G401 (cell line): Measurements from ENCODE around the gene RABEPK. TPM values are rescaled to one million over a fixed set of nuclear protein-coding genes. Genes with fewer than 3 reads are reported as not detected.

ENCODE experiments used
- DNase-seq: peaks from one replicate; pipeline ENCODE4 v3.0.0-alpha.2; 2015; ENCODE audit warnings: low spot score
- in situ Hi-C: cut with HindIII; loops from 2 replicates; pipeline ENCODE4 v1.10.0; 2016; ENCODE audit warnings: low sequenced_read_pairs, mixed read lengths
- total RNA-seq: library from RNA; depleted of rRNA; stranded (reverse); fragments of >200 nt; shearing (Covaris generic); gene quantifications from 2 replicates; pipeline ENCODE4 v1.2.3, GENCODE V29; 2014; rRNA removed

RABEPK gene
- total RNA-seq, 1 experiment from 2014 or later = 59.2 TPM

DNA sequence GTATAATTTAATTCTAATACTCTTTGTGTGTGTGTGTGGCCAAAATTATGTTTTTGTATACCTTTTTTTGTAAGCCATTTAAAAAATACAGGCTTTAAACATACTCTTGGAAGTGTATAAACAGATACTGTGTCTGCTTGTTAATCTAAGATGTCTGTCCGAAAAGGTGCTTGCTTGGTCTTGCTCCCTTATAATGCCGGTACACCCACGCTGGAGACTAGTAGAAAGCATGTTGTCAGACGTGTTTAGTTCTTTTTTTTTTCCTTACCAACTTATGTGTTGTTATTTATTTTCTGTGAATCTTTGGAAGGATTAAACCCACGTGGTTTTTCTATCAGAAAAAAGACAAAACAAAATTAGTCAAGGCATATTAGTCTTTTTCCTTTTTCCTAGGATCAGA, 70.7 kb downstream of the RABEPK start:
- in situ Hi-C loops = no loop called here

DNA sequence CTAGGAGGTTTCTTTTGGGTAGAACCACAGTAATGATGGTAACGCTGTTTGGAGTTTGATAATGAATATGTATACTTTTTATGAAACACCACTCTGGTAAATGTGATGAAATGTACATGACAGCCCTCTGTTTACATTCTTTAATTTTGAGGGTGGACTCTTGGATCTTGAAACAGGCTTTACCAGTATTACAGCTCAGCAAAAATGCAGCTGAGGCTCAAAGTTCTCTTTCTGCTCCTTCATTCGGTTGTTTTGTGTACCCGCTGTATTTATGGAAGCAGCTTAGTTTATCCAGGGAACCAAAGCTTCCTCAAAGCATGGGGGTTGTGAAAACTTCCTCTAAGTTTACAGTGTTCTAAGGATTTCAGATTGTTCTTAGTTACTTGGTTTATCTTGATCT, 72.4 kb downstream of the RABEPK start:
- in situ Hi-C loops = no loop called here
- DNase-seq = no peak

More for the DNA sequence above, 70.7 kb downstream of the RABEPK start:
- no peak for DNase-seq

DNA sequence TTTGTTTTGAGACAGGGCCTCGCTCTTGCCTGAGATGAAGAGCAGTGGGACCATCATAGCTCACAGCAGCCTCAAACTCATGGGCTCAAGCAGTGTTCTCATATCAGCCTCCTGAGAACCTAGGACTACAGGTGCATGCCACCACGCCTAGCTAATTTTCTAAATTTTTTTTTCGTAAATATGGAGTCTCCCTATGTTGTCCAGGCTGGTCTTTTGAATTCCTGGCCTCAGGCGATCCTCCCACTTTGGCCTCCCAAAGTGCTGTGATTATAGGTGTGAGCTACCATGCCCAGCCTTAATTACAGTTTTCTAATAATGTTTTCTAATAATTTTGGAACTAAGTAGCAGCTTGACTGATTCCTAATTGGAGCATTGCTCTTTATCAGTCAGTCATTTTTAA, 76.4 kb downstream of the RABEPK start:
- in situ Hi-C loops = no loop called here
- DNase-seq = no peak

- in situ Hi-C loops = no loop called here
- no peak for DNase-seq
Observed at GRCh38 chr9:125277411-125277810, 77.1 kb downstream of the RABEPK start.

DNA sequence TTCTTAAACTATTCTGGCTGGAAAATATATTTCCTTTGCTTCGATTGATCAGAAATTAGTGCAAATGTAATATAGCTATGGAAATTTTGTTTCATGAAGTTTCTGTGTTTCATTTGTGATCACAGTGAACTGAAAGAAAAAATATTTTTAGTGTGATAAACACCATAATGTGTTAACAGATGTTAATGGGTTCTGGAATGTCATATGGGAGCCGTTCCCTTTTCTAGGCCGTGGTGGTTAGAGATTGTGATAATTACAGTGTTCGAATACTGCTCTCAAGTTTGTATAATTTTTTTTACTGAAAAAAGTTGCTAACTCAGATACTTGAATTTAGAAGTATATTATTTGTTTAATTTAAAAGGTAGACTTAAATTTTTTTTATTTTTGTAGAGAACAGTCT, 80.6 kb downstream of the RABEPK start:
- in situ Hi-C loops = no loop called here

More for the DNA sequence above, 80.6 kb downstream of the RABEPK start:
- no peak for DNase-seq

Other genes starting within 250 kb of the RABEPK start
- 3.5 and 4.8 TPM in 2 replicates for gene SCAI, start 57.0 kb upstream of the RABEPK start, total RNA-seq
- 32.2 and 58.9 TPM in 2 replicates for gene PPP6C, start 10.7 kb upstream of the RABEPK start, total RNA-seq
- 86.5 and 145 TPM in 2 replicates for gene HSPA5, start 40.8 kb downstream of the RABEPK start, total RNA-seq
- 29.5 and 37.4 TPM in 2 replicates for gene GAPVD1, start 61.3 kb downstream of the RABEPK start, total RNA-seq